Keratinocyte (primary cell): ENCODE data around the gene NPFFR1. TPM values are rescaled to one million over a fixed set of nuclear protein-coding genes. Genes with fewer than 3 reads are reported as not detected.

ENCODE experiments used
- DNase-seq: peaks from one replicate; pipeline ENCODE4 v3.0.0-alpha.2; 2011; ENCODE audit warnings: low read depth, missing footprints, low spot score
- FAIRE-seq: peaks from 2 replicates; lab custom pipeline; 2011; peaks lifted over from hg19 to GRCh38; lab: Jason Lieb, UNC
- H2AFZ ChIP-seq: 2 replicates; pipeline ENCODE4 v1.6.0; 2012; ENCODE audit warnings: low read length, control low read depth, inconsistent platforms; ENCODE audit not compliant: control insufficient read depth
- H3K27ac ChIP-seq: 2 replicates; pipeline ENCODE4 v1.5.1; 2011; ENCODE audit warnings: low read length; ENCODE audit not compliant: control insufficient read depth, insufficient read depth
- H3K27me3 ChIP-seq: 3 replicates; pipeline ENCODE4 v1.6.0; 2011; ENCODE audit warnings: low read length; ENCODE audit not compliant: control insufficient read depth, insufficient read depth; ENCODE audit errors: extremely low read depth
- H3K36me3 ChIP-seq, 2 experiments: 2 replicates in 1 of 2; 3 replicates in 1 of 2; pipeline ENCODE4 v1.5.1; 2011; ENCODE audit warnings: low read length in 2 of 2, mild to moderate bottlenecking in 1 of 2; ENCODE audit not compliant: control insufficient read depth in 2 of 2, insufficient read depth in 2 of 2; ENCODE audit errors: extremely low read depth in 1 of 2
- H3K4me1 ChIP-seq: 3 replicates; pipeline ENCODE4 v1.5.1; 2011; ENCODE audit warnings: low read length; ENCODE audit not compliant: control insufficient read depth, insufficient read depth; ENCODE audit errors: extremely low read depth
- H3K4me2 ChIP-seq: 3 replicates; pipeline ENCODE4 v1.6.0; 2011; ENCODE audit warnings: low read depth, low read length; ENCODE audit not compliant: control insufficient read depth, insufficient read depth; ENCODE audit errors: extremely low read depth
- H3K4me3 ChIP-seq, 3 experiments: fragments of 200-600 bp in 1 of 3; sonication (generic) in 1 of 3; 2 replicates in 2 of 3; 3 replicates in 1 of 3; pipeline ENCODE4 v1.5.1; 2011 to 2016; ENCODE audit warnings: low read length in 3 of 3, mild to moderate bottlenecking in 3 of 3, control low read depth in 2 of 3, inconsistent platforms in 1 of 3, low read depth in 1 of 3, mixed read lengths in 1 of 3, mixed run types in 1 of 3, moderate library complexity in 1 of 3; ENCODE audit not compliant: control insufficient read depth in 2 of 3, insufficient read depth in 2 of 3; ENCODE audit errors: extremely low read depth in 1 of 3
- H3K79me2 ChIP-seq: 2 replicates; pipeline ENCODE4 v1.6.0; 2012; ENCODE audit warnings: low read length; ENCODE audit not compliant: control insufficient read depth, insufficient read depth
- H3K9ac ChIP-seq: 3 replicates; pipeline ENCODE4 v1.6.0; 2011; ENCODE audit warnings: low read length; ENCODE audit not compliant: control insufficient read depth, insufficient read depth; ENCODE audit errors: extremely low read depth
- H3K9me1 ChIP-seq: 3 replicates; pipeline ENCODE4 v1.6.0; 2011; ENCODE audit warnings: low read length; ENCODE audit not compliant: control insufficient read depth, insufficient read depth; ENCODE audit errors: extremely low read depth
- H3K9me3 ChIP-seq: 2 replicates; pipeline ENCODE4 v1.5.1; 2012; ENCODE audit warnings: low read depth, low read length; ENCODE audit not compliant: control insufficient read depth
- H4K20me1 ChIP-seq: 3 replicates; pipeline ENCODE4 v1.6.0; 2011; ENCODE audit warnings: low read length; ENCODE audit not compliant: control insufficient read depth, insufficient read depth; ENCODE audit errors: extremely low read depth
- EZH2 ChIP-seq: IDR thresholded peaks from one replicate; pipeline ENCODE4 v1.6.1; 2012; ENCODE audit warnings: inconsistent platforms, mild to moderate bottlenecking, low read length, moderate library complexity
- dilution Hi-C: fragments of 300-500 bp; cut with MboI; formaldehyde crosslinking; loops from one replicate; pipeline ENCODE4 v1.7.0; 2020; ENCODE audit warnings: low sequenced_read_pairs; ENCODE audit not compliant: extremely low pct_ligation_motif_present
- polyA plus RNA-seq, 5 experiments: library from polyadenylated mRNA; depleted of rRNA in 3 of 5; stranded (reverse) in 3 of 5; stranded (forward) in 1 of 5; unstranded in 1 of 5; fragments of >200 nt; gene quantifications; 1 replicate in 1 of 5; 2 replicates in 3 of 5; 3 replicates in 1 of 5; pipeline versions ENCODE4 v1.2.1 to v1.2.3, GENCODE V29; 2011 to 2012; ENCODE audit warnings: missing spikeins in 2 of 5, low read depth in 1 of 5, low replicate concordance in 1 of 5
- TF ChIP-seq, protein P1 (sequence below), 3 experiments: IDR thresholded peaks in 1 of 3; conservative IDR thresholded peaks in 1 of 3; optimal IDR thresholded peaks in 1 of 3; 2 replicates in 2 of 3; 3 replicates in 1 of 3; pipeline versions ENCODE3 to v1.5.1; 2011; ENCODE audit warnings: low read length in 3 of 3, mild to moderate bottlenecking in 3 of 3, moderate library complexity in 2 of 3, control low read depth in 1 of 3, inconsistent platforms in 1 of 3; ENCODE audit not compliant: insufficient read depth in 2 of 3; ENCODE audit errors: extremely low read depth in 1 of 3

The NPFFR1 gene
- polyA plus RNA-seq, 1 donor (not counting 4 experiments of a cell fraction or from before 2014, with no cell fraction given) = not detected

GRCh38 chr10:70206762-70207161, 77.0 kb downstream of the NPFFR1 start:
- H2AFZ ChIP-seq = no peak overlapping the region
- no peak for DNase-seq
- H3K36me3 ChIP-seq = peaks cover 19 to 30% of the 10 kb centered on the region in 2 experiments
- dilution Hi-C loops = no loop called here
- H4K20me1 ChIP-seq = peaks cover 4% of the 10 kb centered on the region
- H3K27ac ChIP-seq = no peak overlapping the region
- no peak for FAIRE-seq
- no peak for TF ChIP-seq EZH2
- TF ChIP-seq, protein P1, sequence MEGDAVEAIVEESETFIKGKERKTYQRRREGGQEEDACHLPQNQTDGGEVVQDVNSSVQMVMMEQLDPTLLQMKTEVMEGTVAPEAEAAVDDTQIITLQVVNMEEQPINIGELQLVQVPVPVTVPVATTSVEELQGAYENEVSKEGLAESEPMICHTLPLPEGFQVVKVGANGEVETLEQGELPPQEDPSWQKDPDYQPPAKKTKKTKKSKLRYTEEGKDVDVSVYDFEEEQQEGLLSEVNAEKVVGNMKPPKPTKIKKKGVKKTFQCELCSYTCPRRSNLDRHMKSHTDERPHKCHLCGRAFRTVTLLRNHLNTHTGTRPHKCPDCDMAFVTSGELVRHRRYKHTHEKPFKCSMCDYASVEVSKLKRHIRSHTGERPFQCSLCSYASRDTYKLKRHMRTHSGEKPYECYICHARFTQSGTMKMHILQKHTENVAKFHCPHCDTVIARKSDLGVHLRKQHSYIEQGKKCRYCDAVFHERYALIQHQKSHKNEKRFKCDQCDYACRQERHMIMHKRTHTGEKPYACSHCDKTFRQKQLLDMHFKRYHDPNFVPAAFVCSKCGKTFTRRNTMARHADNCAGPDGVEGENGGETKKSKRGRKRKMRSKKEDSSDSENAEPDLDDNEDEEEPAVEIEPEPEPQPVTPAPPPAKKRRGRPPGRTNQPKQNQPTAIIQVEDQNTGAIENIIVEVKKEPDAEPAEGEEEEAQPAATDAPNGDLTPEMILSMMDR (optimal IDR thresholded peaks at IDR 0.05 in 1 of 3, IDR thresholded peaks at IDR 0.05 in 1 of 3, conservative IDR thresholded peaks at IDR 0.05 in 1 of 3; ENCODE audit: extremely low read depth in 1 of 3, insufficient read depth in 2 of 3, low read length in 3 of 3) = no peak
- H3K4me1 ChIP-seq = no peaks in the 10 kb centered on the region
- no peak overlapping the region for H3K9ac ChIP-seq
- no peaks in the 10 kb centered on the region for H3K9me1 ChIP-seq
- no peaks in the 10 kb centered on the region for H3K79me2 ChIP-seq
- no peaks in the 10 kb centered on the region for H3K9me3 ChIP-seq
- H3K4me2 ChIP-seq = no peak overlapping the region
- H3K27me3 ChIP-seq = no peaks in the 10 kb centered on the region
- H3K4me3 ChIP-seq = no peak overlapping the region

DNA sequence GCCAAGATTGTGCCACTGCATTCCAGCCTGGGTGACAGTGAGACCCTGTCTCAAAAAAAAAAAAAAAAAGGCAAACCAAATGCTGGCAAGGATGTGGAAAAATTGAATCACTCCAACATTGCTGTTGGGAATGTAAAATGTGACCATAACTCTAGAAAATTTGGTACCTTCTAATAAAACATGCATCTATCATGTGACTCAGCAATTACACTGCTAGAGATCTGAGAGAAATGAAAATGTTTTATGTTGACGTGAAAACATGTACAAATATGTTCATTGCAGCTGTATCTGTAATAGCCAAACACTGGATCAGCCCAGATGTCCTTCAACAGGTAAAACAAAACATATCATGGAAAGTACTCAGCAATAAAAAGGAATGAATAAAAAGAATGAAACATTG, 82.7 kb downstream of the NPFFR1 start:
- DNase-seq (no peak), FAIRE-seq (no peak)
- Histone ChIP-seq H3K4me2 (no peak overlapping the region), H3K4me1 (no peaks in the 10 kb centered on the region), H3K9me1 (no peaks in the 10 kb centered on the region), H3K9ac (no peak overlapping the region), H2AFZ (no peak overlapping the region), H3K4me3 (no peak overlapping the region), H3K36me3 (peaks cover 20 to 30% of the 10 kb centered on the region in 2 experiments), H4K20me1 (no peaks in the 10 kb centered on the region), H3K27me3 (no peaks in the 10 kb centered on the region), H3K27ac (no peak overlapping the region), H3K9me3 (no peaks in the 10 kb centered on the region), H3K79me2 (no peaks in the 10 kb centered on the region)
- TF ChIP-seq, protein P1 (optimal IDR thresholded peaks at IDR 0.05 in 1 of 3, IDR thresholded peaks at IDR 0.05 in 1 of 3, conservative IDR thresholded peaks at IDR 0.05 in 1 of 3; ENCODE audit: extremely low read depth in 1 of 3, insufficient read depth in 2 of 3, low read length in 3 of 3) = no peak
- no peak for TF ChIP-seq EZH2
- dilution Hi-C loops = no loop called here
